ENCODE results near the gene NUDT1.

- no peak for TF ChIP-seq CTCF (IDR thresholded peaks at IDR 0.05)
- no peak for TF ChIP-seq POLR2A (IDR thresholded peaks at IDR 0.05)
Measured at GRCh38 chr7:2264158-2264557, 22.1 kb downstream of the NUDT1 start.
